T-cell (primary cell): ENCODE results near the gene TNC. TPM values are rescaled to one million over a fixed set of nuclear protein-coding genes. Genes with fewer than 3 reads are reported as not detected.

ENCODE experiments used
- ATAC-seq, 4 experiments: fragments of 200-7000 bp in 3 of 4; fragments of 150-1000 bp in 1 of 4; cut with Tn5 transposase; replicated peaks in 1 of 4; 1 replicate in 3 of 4; 2 replicates in 1 of 4; pipeline ENCODE4 v1.10.0; 2021; ENCODE audit warnings: moderate library complexity in 3 of 4, mild to moderate bottlenecking in 2 of 4, moderate number of reproducible peaks in 1 of 4
- CTCF ChIA-PET, 2 donors: fragments of 300-600 bp; sonication (Branson Sonifier 250); formaldehyde crosslinking; loops; one replicate each; lab custom pipeline; 2022; ENCODE audit warnings: antibody characterized with exemption in 2 of 2; lab: Charles Lee
- POLR2A ChIA-PET, 2 donors: fragments of 300-600 bp; sonication (Branson Sonifier 250); formaldehyde crosslinking; loops; one replicate each; lab custom pipeline; 2022; ENCODE audit warnings: antibody characterized with exemption in 2 of 2; lab: Charles Lee
- DNase-seq, 35 experiments: peaks; one replicate each; pipeline versions ENCODE4 v3.0.0 to v3.0.0-alpha.2; 2013 to 2023
- H3K27ac ChIP-seq: one replicate; pipeline ENCODE4 v1.5.1; 2013; ENCODE audit warnings: low read length
- H3K27me3 ChIP-seq, 2 experiments: replicated peaks in 1 of 2; 1 replicate in 1 of 2; 2 replicates in 1 of 2; pipeline versions ENCODE4 v1.6.1 to v1.7.0; 2013; ENCODE audit warnings: low read length in 1 of 2, mixed read lengths in 1 of 2; ENCODE audit not compliant: control insufficient read depth in 2 of 2, insufficient read depth in 2 of 2; ENCODE audit errors: extremely low read depth in 1 of 2
- H3K36me3 ChIP-seq, 2 donors: 1 replicate in 1 of 2; 2 replicates in 1 of 2; pipeline versions ENCODE4 v1.6.1 to v1.7.0; 2013; ENCODE audit warnings: low read length in 1 of 2; ENCODE audit not compliant: control insufficient read depth in 2 of 2, insufficient read depth in 1 of 2; ENCODE audit errors: extremely low read depth in 1 of 2
- H3K4me1 ChIP-seq, 2 experiments: 1 replicate in 1 of 2; 2 replicates in 1 of 2; pipeline versions ENCODE4 v1.6.1 to v1.7.0; 2013; ENCODE audit warnings: low read length in 2 of 2, mixed read lengths in 1 of 2; ENCODE audit not compliant: insufficient read depth in 2 of 2, control insufficient read depth in 1 of 2; ENCODE audit errors: extremely low read depth in 1 of 2
- H3K4me3 ChIP-seq, 2 donors: 1 replicate in 1 of 2; 2 replicates in 1 of 2; pipeline versions ENCODE4 v1.5.1 to v1.7.0; 2013; ENCODE audit warnings: mild to moderate bottlenecking in 2 of 2, low read length in 1 of 2, moderate library complexity in 1 of 2; ENCODE audit not compliant: control insufficient read depth in 1 of 2; ENCODE audit errors: extremely low read depth in 1 of 2
- H3K9me3 ChIP-seq: 2 replicates; pipeline ENCODE4 v1.7.0; 2013
- H3K27ac Mint-ChIP-seq, 2 donors: one replicate each; pipeline ENCODE4 v1.8.0; 2020 to 2021; ENCODE audit warnings: mild to moderate bottlenecking in 2 of 2, mixed read lengths in 2 of 2
- H3K27me3 Mint-ChIP-seq, 2 donors: one replicate each; pipeline ENCODE4 v1.8.0; 2021 to 2022; ENCODE audit warnings: mixed read lengths in 2 of 2
- H3K36me3 Mint-ChIP-seq: one replicate; pipeline ENCODE4 v1.8.0; 2021; ENCODE audit warnings: mixed read lengths
- H3K4me1 Mint-ChIP-seq, 3 donors: one replicate each; pipeline ENCODE4 v1.8.0; 2020 to 2022; ENCODE audit warnings: mixed read lengths in 3 of 3, mild to moderate bottlenecking in 1 of 3
- H3K4me3 Mint-ChIP-seq, 3 donors: one replicate each; pipeline ENCODE4 v1.8.0; 2020 to 2022; ENCODE audit warnings: mild to moderate bottlenecking in 3 of 3, mixed read lengths in 3 of 3, moderate library complexity in 3 of 3
- H3K9me3 Mint-ChIP-seq, 3 donors: one replicate each; pipeline ENCODE4 v1.8.0; 2020 to 2022; ENCODE audit warnings: mixed read lengths in 3 of 3
- WGBS: methylation state at CpG from one replicate; pipeline ENCODE4 v1.1.5; 2013; ENCODE audit warnings: missing lambda C conversion rate; ENCODE audit not compliant: insufficient coverage; 5-methylcytosine and 5-hydroxymethylcytosine counted together
- total RNA-seq, 35 experiments: library from RNA in 6 of 35; stranded (reverse) in 6 of 35; fragments of 120-200 nt in 1 of 35; gene quantifications; one replicate each; pipeline versions ENCODE4 v1.2.1 to v1.2.4 and lab custom pipeline; 2013 to 2026

Gene TNC
- total RNA-seq, 5 donors from 2014 or later (not counting 1 experiment from before 2014, with no cell fraction given), result 0.16 to 0.29 (median 0.20) TPM; not detected in 2

DNA sequence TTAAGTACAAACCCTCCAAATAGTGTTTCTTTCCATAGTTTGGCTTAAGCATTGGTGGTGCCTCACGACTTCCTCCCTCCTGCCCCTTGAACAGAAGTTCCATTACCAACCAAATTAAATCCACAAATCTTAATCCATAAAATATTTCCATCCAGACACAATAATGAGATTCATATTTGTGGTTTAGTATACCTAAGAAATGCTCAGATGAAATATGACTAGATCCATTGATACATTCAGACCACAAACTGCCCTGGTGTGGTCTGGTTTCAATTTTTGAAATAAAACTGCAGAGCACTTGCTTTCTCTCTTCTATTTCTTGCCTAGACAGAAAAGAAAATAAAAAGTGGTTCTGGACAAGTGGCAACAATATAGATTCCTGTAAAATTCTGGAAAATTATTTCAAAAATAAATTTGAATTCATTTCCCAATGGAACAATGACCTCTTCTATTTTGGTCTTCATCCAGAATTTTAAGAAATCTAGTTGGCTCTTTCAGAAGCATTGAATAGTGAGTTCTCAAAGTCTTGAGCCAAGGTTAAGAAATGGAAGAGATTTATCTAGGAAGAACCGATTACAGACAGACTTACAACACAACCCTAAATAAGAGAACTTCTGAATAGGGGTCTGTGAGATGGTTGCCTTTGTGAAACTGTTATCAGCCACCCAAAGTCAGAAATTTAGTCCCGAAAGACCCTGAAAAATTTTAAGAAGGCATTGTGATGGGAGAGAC is 14.0 kb downstream of the TNC start:
- Mint-ChIP-seq H3K4me1 (peaks cover 4 to 12% (median 7%) of the 10 kb centered on the region in 3 donors), H3K4me3 (no peak overlapping the region), H3K9me3 (no peaks in the 10 kb centered on the region), H3K27me3 (peaks cover 3 to 22% of the 10 kb centered on the region in 2 donors), H3K36me3 (no peaks in the 10 kb centered on the region), H3K27ac (no peak overlapping the region)
- no peak for DNase-seq
- Histone ChIP-seq H3K27me3 (no peaks in the 10 kb centered on the region), H3K36me3 (no peaks in the 10 kb centered on the region), H3K4me3 (no peak overlapping the region), H3K9me3 (no peaks in the 10 kb centered on the region), H3K27ac (no peak overlapping the region), H3K4me1 (no peaks in the 10 kb centered on the region)
- ChIA-PET POLR2A (no interaction called here), CTCF (no interaction called here)
- 86% methylated on average over 1 of the region's 3 CpGs for whole genome bisulfite sequencing
- ATAC-seq, result no peak

DNA sequence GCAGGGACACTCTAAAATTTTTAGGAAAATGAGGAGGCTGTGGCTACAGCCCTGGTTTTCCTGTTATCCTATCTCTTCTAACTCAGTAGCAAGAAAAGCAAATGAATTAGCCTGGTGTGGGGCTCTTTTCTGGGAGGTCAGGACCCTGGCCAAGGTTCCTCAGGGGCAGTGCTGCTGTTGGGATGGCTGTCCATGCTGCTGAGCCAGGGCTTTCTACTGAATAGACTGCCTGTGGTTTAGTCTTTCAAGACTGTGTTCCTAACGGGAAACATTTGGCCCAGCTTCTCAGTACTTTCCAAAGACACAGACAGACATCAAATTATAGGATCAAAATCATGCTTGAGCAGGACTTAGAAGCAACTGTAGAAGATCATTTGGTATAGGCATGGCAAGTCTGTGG is 18.1 kb downstream of the TNC start:
- no peak overlapping the region for H3K4me3 ChIP-seq
- DNase-seq (no peak), ATAC-seq (no peak)
- no peaks in the 10 kb centered on the region for H3K36me3 ChIP-seq
- no peak overlapping the region for H3K4me3 Mint-ChIP-seq
- H3K9me3 Mint-ChIP-seq, result peaks cover 0 to 2% (median 0%) of the 10 kb centered on the region in 3 donors
- POLR2A ChIA-PET, result no interaction called here
- no peaks in the 10 kb centered on the region for H3K4me1 ChIP-seq
- H3K9me3 ChIP-seq, result no peaks in the 10 kb centered on the region
- H3K27me3 ChIP-seq, result no peaks in the 10 kb centered on the region
- WGBS, result no CpG with 5 or more reads among the region's 1 CpG
- H3K27ac Mint-ChIP-seq, result no peak overlapping the region
- CTCF ChIA-PET, result no interaction called here
- H3K27ac ChIP-seq, result no peak overlapping the region
- H3K4me1 Mint-ChIP-seq, result no peaks in the 10 kb centered on the region
- peaks cover 10 to 31% of the 10 kb centered on the region in 2 donors for H3K27me3 Mint-ChIP-seq
- peaks cover 2% of the 10 kb centered on the region for H3K36me3 Mint-ChIP-seq

- no peaks in the 10 kb centered on the region for H3K27me3 ChIP-seq
- no peak overlapping the region for H3K4me3 ChIP-seq
- no peak overlapping the region for H3K4me3 Mint-ChIP-seq
- H3K36me3 Mint-ChIP-seq, result peaks cover 3% of the 10 kb centered on the region
- H3K36me3 ChIP-seq, result no peaks in the 10 kb centered on the region
- no peak overlapping the region for H3K27ac Mint-ChIP-seq
- no peak overlapping the region for H3K27ac ChIP-seq
- peaks cover 0 to 4% (median 0%) of the 10 kb centered on the region in 3 donors for H3K9me3 Mint-ChIP-seq
- H3K4me1 Mint-ChIP-seq, result no peaks in the 10 kb centered on the region
- peaks cover 7 to 22% of the 10 kb centered on the region in 2 donors for H3K27me3 Mint-ChIP-seq
- WGBS, result no CpG with 5 or more reads among the region's 5 CpGs
- CTCF ChIA-PET, result no interaction called here
- H3K9me3 ChIP-seq, result no peaks in the 10 kb centered on the region
- POLR2A ChIA-PET, result no interaction called here
- no peak for ATAC-seq
- DNase-seq, result no peak
- H3K4me1 ChIP-seq, result no peaks in the 10 kb centered on the region
Observed at GRCh38 chr9:115098226-115098965, 19.6 kb downstream of the TNC start.

- Mint-ChIP-seq H3K4me3 (no peak overlapping the region), H3K4me1 (no peaks in the 10 kb centered on the region), H3K9me3 (peaks cover 0 to 4% (median 0%) of the 10 kb centered on the region in 3 donors), H3K27me3 (peaks cover 9 to 22% of the 10 kb centered on the region in 2 donors), H3K36me3 (peaks cover 3% of the 10 kb centered on the region), H3K27ac (no peak overlapping the region)
- Histone ChIP-seq H3K4me1 (no peaks in the 10 kb centered on the region), H3K27ac (no peak overlapping the region), H3K36me3 (no peaks in the 10 kb centered on the region), H3K9me3 (no peaks in the 10 kb centered on the region), H3K27me3 (peaks cover 0 to 10% of the 10 kb centered on the region in 2 experiments), H3K4me3 (no peak overlapping the region)
- DNase-seq, result no peak
- ChIA-PET CTCF (no interaction called here), POLR2A (no interaction called here)
- no peak for ATAC-seq
- 100% methylated on average over 2 of the region's 2 CpGs for WGBS
Observed at GRCh38 chr9:115093520-115093919, 24.4 kb downstream of the TNC start.

DNA sequence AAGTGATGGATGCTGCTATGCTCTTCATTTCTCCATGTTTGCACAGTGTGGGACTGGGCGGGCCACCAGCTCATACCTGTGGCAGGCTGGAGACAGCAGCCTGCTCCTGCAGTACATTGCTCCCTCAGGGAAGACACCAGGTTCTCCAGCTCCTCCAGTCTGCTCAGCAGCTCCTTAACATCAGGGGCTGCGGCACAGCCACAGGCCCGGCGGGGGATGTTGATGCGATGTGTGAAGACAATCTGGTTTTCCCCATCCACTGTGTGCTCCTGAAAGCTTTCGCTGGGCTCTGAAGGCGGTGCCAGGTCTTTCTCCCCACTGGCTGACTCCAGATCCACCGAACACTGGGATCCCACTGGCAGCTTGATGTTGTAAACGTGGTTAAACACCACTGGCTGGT is 27.5 kb downstream of the TNC start:
- Histone ChIP-seq H3K27ac (no peak overlapping the region), H3K36me3 (no peaks in the 10 kb centered on the region), H3K4me1 (no peaks in the 10 kb centered on the region), H3K9me3 (no peaks in the 10 kb centered on the region), H3K4me3 (no peak overlapping the region), H3K27me3 (peaks cover 0 to 12% of the 10 kb centered on the region in 2 experiments)
- Mint-ChIP-seq H3K36me3 (peaks cover 3% of the 10 kb centered on the region), H3K4me1 (no peaks in the 10 kb centered on the region), H3K4me3 (no peak overlapping the region), H3K9me3 (peaks cover 0 to 4% (median 0%) of the 10 kb centered on the region in 3 donors), H3K27me3 (peaks cover 2 to 7% of the 10 kb centered on the region in 2 donors), H3K27ac (no peak overlapping the region)
- 81% methylated on average over 9 of the region's 9 CpGs for WGBS
- CTCF ChIA-PET, result no interaction called here
- no peak for DNase-seq
- ATAC-seq, result no peak
- POLR2A ChIA-PET, result no interaction called here

DNA sequence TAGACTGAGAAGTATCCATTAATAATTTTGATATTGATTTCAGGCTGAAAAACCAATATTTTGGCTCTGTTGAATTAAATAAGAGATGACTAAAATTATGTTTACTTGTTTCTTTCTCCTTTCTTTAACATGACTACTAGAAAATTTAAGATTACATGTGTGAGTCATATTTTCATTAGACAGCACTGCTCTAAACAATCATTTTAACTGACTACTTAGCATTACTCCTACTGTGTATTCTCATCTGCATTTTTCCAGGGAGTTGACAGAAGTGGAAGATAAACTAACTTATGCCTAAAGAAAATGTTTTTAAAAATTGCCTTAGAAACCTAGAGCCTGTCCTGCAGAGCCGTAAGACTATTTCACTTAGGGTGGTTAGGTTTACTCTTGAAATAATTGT is 29.1 kb downstream of the TNC start:
- 50% methylated on average over 1 of the region's 1 CpG for WGBS
- Mint-ChIP-seq H3K4me3 (no peak overlapping the region), H3K27ac (no peak overlapping the region), H3K36me3 (no peaks in the 10 kb centered on the region), H3K9me3 (no peaks in the 10 kb centered on the region), H3K27me3 (peaks cover 2 to 7% of the 10 kb centered on the region in 2 donors), H3K4me1 (no peaks in the 10 kb centered on the region)
- Histone ChIP-seq H3K27ac (no peak overlapping the region), H3K4me1 (no peaks in the 10 kb centered on the region), H3K27me3 (peaks cover 0 to 12% of the 10 kb centered on the region in 2 experiments), H3K4me3 (no peak overlapping the region), H3K36me3 (no peaks in the 10 kb centered on the region), H3K9me3 (no peaks in the 10 kb centered on the region)
- ChIA-PET CTCF (no interaction called here), POLR2A (no interaction called here)
- DNase-seq, result no peak
- no peak for ATAC-seq
